Measurements from ENCODE around the gene CD6.

DNA sequence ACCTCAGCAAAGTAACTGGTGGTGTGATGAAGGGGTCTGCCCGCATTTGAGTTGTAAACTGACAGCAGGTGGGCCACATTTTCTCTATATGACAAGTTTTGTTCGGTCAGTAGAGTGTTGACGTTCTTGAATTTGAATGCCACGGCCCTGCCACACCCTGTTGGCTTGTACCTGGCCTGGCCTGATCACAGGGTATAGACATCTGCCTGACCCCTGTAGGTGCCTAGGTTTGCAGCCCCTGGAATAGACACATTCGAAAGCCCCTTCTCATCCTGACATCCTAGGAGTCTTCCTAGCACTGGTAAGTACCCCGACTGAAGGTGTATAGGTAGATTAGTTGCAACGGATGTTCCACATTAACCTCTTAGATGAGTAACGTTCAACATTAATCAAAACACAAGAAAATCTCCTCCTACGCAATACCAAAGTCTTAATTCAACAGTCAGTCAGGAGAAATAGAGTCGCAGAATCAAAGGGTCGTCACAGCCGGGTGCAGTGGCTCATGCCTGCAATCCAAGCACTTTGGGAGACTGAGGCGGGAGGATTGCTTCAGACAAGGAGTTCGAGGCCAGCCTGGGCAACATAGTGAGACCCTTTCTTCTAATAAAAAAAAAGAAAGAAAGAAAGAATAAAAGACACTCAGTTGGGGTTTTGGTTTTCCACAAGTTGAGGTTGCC lies 87.2 kb downstream of the CD6 start:
- TF ChIP-seq, protein P1, sequence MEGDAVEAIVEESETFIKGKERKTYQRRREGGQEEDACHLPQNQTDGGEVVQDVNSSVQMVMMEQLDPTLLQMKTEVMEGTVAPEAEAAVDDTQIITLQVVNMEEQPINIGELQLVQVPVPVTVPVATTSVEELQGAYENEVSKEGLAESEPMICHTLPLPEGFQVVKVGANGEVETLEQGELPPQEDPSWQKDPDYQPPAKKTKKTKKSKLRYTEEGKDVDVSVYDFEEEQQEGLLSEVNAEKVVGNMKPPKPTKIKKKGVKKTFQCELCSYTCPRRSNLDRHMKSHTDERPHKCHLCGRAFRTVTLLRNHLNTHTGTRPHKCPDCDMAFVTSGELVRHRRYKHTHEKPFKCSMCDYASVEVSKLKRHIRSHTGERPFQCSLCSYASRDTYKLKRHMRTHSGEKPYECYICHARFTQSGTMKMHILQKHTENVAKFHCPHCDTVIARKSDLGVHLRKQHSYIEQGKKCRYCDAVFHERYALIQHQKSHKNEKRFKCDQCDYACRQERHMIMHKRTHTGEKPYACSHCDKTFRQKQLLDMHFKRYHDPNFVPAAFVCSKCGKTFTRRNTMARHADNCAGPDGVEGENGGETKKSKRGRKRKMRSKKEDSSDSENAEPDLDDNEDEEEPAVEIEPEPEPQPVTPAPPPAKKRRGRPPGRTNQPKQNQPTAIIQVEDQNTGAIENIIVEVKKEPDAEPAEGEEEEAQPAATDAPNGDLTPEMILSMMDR (IDR thresholded peaks at IDR 0.05; ENCODE audit: control extremely low read depth in 1 of 3, insufficient read depth in 1 of 3, low read depth in 1 of 3, low read length in 3 of 3): no peak
- no peak for TF ChIP-seq YY1 (IDR thresholded peaks at IDR 0.05; ENCODE audit: low read depth, low read length)
- no peak for TF ChIP-seq KDM1A (IDR thresholded peaks at IDR 0.05; ENCODE audit: borderline replicate concordance, low read length)
- TF ChIP-seq ZNF274 (IDR thresholded peaks at IDR 0.05; ENCODE audit: borderline replicate concordance, extremely low read depth, low read length): no peak
- TF ChIP-seq TAF1 (IDR thresholded peaks at IDR 0.05; ENCODE audit: low read depth, low read length): no peak
- no peak for TF ChIP-seq GTF2F1 (IDR thresholded peaks at IDR 0.05; ENCODE audit: borderline replicate concordance, low read depth, low read length)
- TF ChIP-seq POLR2A (IDR thresholded peaks at IDR 0.05; ENCODE audit: control extremely low read depth in 1 of 2, low read depth in 2 of 2, low read length in 2 of 2): no peak
- TF ChIP-seq BRCA1 (IDR thresholded peaks at IDR 0.05; ENCODE audit: low read depth, low read length): no peak
- TF ChIP-seq POLR2AphosphoS5 (IDR thresholded peaks at IDR 0.05; ENCODE audit: low read depth, low read length): no peak
- TF ChIP-seq, protein P2, sequence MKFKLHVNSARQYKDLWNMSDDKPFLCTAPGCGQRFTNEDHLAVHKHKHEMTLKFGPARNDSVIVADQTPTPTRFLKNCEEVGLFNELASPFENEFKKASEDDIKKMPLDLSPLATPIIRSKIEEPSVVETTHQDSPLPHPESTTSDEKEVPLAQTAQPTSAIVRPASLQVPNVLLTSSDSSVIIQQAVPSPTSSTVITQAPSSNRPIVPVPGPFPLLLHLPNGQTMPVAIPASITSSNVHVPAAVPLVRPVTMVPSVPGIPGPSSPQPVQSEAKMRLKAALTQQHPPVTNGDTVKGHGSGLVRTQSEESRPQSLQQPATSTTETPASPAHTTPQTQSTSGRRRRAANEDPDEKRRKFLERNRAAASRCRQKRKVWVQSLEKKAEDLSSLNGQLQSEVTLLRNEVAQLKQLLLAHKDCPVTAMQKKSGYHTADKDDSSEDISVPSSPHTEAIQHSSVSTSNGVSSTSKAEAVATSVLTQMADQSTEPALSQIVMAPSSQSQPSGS (IDR thresholded peaks at IDR 0.05; ENCODE audit: low read length): no peak
- no peak for TF ChIP-seq CHD2 (IDR thresholded peaks at IDR 0.05; ENCODE audit: low read length)
- no peak for TF ChIP-seq RAD21 (IDR thresholded peaks at IDR 0.05 in 1 of 2, conservative IDR thresholded peaks at IDR 0.05 in 1 of 2; ENCODE audit: low read depth in 2 of 2, low read length in 2 of 2)
- TF ChIP-seq RXRA (IDR thresholded peaks at IDR 0.05; ENCODE audit: insufficient read depth, low read depth, low read length): no peak

All from H1 (cell line).